HepG2 (cell line): ENCODE data around the gene P2RX1.

Experiments used
- TF ChIP-seq, protein P1 (sequence below): sonication (generic); formaldehyde crosslinking; IDR thresholded peaks from 2 replicates; pipeline ENCODE4 v1.4.0; 2020; ENCODE audit warnings: missing genetic modification reagents
- TF ChIP-seq, protein P2 (sequence below): sonication (generic); formaldehyde crosslinking; IDR thresholded peaks from 2 replicates; pipeline ENCODE4 v1.5.1; 2020; ENCODE audit warnings: mild to moderate bottlenecking, missing genetic modification reagents
- TF ChIP-seq, protein P3 (sequence below): fragments of 450-650 bp; IDR thresholded peaks from 2 replicates; pipeline ENCODE4 v1.6.1; 2016
- TF ChIP-seq, protein P4 (sequence below): sonication (generic); formaldehyde crosslinking; IDR thresholded peaks from 2 replicates; pipeline ENCODE4 v1.5.0; 2020; ENCODE audit warnings: mild to moderate bottlenecking, missing genetic modification reagents, moderate library complexity

DNA sequence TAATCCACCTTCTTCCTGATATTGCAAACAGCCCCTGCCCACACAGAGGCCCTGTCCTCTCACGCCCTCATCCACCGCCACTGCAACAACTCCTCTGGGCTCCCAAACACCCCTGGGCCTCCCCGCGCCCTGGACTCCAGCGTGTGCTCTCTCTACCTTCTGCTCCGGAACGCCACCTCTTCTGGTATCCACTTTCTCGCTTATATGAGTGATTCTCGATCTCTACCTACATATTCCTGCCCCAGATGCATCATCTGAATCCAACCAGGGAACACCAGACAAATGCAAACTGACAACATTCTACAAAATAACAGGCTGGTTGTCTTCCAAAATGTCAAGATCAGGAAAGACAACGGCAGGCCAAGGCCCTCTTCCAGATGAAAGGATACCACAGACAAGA lies 42.4 kb downstream of the P2RX1 start:
- TF ChIP-seq, protein P1, sequence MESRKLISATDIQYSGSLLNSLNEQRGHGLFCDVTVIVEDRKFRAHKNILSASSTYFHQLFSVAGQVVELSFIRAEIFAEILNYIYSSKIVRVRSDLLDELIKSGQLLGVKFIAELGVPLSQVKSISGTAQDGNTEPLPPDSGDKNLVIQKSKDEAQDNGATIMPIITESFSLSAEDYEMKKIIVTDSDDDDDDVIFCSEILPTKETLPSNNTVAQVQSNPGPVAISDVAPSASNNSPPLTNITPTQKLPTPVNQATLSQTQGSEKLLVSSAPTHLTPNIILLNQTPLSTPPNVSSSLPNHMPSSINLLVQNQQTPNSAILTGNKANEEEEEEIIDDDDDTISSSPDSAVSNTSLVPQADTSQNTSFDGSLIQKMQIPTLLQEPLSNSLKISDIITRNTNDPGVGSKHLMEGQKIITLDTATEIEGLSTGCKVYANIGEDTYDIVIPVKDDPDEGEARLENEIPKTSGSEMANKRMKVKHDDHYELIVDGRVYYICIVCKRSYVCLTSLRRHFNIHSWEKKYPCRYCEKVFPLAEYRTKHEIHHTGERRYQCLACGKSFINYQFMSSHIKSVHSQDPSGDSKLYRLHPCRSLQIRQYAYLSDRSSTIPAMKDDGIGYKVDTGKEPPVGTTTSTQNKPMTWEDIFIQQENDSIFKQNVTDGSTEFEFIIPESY (CRISPR knock-in tag): no peak
- TF ChIP-seq, protein P2, sequence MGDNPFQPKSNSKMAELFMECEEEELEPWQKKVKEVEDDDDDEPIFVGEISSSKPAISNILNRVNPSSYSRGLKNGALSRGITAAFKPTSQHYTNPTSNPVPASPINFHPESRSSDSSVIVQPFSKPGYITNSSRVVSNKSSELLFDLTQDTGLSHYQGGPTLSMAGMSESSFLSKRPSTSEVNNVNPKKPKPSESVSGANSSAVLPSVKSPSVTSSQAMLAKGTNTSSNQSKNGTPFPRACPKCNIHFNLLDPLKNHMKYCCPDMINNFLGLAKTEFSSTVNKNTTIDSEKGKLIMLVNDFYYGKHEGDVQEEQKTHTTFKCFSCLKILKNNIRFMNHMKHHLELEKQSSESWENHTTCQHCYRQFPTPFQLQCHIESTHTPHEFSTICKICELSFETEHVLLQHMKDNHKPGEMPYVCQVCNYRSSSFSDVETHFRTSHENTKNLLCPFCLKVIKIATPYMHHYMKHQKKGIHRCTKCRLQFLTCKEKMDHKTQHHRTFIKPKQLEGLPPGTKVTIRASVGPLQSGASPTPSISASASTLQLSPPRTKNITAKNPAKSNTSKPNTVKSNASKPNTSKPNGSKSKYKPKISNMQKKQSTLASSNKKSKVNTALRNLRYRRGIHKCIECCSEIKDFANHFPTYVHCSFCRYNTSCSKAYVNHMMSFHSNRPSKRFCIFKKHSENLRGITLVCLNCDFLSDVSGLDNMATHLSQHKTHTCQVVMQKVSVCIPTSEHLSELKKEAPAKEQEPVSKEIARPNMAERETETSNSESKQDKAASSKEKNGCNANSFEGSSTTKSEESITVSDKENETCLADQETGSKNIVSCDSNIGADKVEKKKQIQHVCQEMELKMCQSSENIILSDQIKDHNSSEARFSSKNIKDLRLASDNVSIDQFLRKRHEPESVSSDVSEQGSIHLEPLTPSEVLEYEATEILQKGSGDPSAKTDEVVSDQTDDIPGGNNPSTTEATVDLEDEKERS (CRISPR knock-in tag): no peak
- TF ChIP-seq, protein P3, sequence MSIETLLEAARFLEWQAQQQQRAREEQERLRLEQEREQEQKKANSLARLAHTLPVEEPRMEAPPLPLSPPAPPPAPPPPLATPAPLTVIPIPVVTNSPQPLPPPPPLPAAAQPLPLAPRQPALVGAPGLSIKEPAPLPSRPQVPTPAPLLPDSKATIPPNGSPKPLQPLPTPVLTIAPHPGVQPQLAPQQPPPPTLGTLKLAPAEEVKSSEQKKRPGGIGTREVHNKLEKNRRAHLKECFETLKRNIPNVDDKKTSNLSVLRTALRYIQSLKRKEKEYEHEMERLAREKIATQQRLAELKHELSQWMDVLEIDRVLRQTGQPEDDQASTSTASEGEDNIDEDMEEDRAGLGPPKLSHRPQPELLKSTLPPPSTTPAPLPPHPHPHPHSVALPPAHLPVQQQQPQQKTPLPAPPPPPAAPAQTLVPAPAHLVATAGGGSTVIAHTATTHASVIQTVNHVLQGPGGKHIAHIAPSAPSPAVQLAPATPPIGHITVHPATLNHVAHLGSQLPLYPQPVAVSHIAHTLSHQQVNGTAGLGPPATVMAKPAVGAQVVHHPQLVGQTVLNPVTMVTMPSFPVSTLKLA: no peak
- TF ChIP-seq, protein P4, sequence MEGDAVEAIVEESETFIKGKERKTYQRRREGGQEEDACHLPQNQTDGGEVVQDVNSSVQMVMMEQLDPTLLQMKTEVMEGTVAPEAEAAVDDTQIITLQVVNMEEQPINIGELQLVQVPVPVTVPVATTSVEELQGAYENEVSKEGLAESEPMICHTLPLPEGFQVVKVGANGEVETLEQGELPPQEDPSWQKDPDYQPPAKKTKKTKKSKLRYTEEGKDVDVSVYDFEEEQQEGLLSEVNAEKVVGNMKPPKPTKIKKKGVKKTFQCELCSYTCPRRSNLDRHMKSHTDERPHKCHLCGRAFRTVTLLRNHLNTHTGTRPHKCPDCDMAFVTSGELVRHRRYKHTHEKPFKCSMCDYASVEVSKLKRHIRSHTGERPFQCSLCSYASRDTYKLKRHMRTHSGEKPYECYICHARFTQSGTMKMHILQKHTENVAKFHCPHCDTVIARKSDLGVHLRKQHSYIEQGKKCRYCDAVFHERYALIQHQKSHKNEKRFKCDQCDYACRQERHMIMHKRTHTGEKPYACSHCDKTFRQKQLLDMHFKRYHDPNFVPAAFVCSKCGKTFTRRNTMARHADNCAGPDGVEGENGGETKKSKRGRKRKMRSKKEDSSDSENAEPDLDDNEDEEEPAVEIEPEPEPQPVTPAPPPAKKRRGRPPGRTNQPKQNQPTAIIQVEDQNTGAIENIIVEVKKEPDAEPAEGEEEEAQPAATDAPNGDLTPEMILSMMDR: no peak
